Natural killer cell treated with Interleukin-12 subunit alpha and Interleukin-12 subunit beta and Interleukin-15 and Interleukin-18, amount 100 ng/mL, for 72 hours (primary cell): ENCODE measurements around the gene ZNF605. TPM values are rescaled to one million over a fixed set of nuclear protein-coding genes. Genes with fewer than 3 reads are reported as not detected.
"Not testable (repeated sequence)": the region's sequence is repeated elsewhere in the genome, so short reads cannot be mapped to it uniquely, and the experiment has no call there.

ENCODE experiments used
- ATAC-seq, 2 donors: fragments of 150-1000 bp; cut with Tn5 transposase in 1 of 2; sonication (Bioruptor Pico), chemical (Tn5 transposase) in 1 of 2; 2 replicates each; pipeline ENCODE4 v1.10.0; 2021
- DNase-seq: peaks from one replicate; pipeline ENCODE4 v3.0.0; 2022; ENCODE audit warnings: low spot score
- H3K27ac Mint-ChIP-seq, 2 donors: 1 replicate in 1 of 2; 2 replicates in 1 of 2; pipeline ENCODE4 v1.8.0; 2022; ENCODE audit warnings: mixed read lengths in 2 of 2, mild to moderate bottlenecking in 1 of 2, moderate library complexity in 1 of 2
- H3K27me3 Mint-ChIP-seq, 2 donors: 1 replicate in 1 of 2; 2 replicates in 1 of 2; pipeline ENCODE4 v1.8.0; 2022; ENCODE audit warnings: mixed read lengths in 2 of 2
- H3K36me3 Mint-ChIP-seq: one replicate; pipeline ENCODE4 v1.8.0; 2022; ENCODE audit warnings: mixed read lengths
- H3K4me1 Mint-ChIP-seq, 2 donors: 1 replicate in 1 of 2; 2 replicates in 1 of 2; pipeline ENCODE4 v1.8.0; 2022; ENCODE audit warnings: low read depth in 2 of 2, mixed read lengths in 2 of 2, mild to moderate bottlenecking in 1 of 2
- H3K4me3 Mint-ChIP-seq: one replicate; pipeline ENCODE4 v1.8.0; 2022; ENCODE audit warnings: mixed read lengths
- H3K9me3 Mint-ChIP-seq: 2 replicates; pipeline ENCODE4 v1.8.0; 2022; ENCODE audit warnings: mixed read lengths
- total RNA-seq, 2 donors: library from RNA; stranded (reverse); gene quantifications; one replicate each; pipeline ENCODE4 v1.2.3, GENCODE V29; 2022

ZNF605 gene
- total RNA-seq, 2 donors from 2014 or later, result 6.7 to 7.5 TPM

GRCh38 chr12:132908145-132909029, 47.7 kb downstream of the ZNF605 start:
- peak overlapping the region; percentile 71 to 78 for H3K27ac Mint-ChIP-seq
- DNase-seq, result peak; percentile 97
- peak; percentile 95 to 97 for ATAC-seq
- H3K4me1 Mint-ChIP-seq, result no peaks in the 10 kb centered on the region
- peaks cover 7% of the 10 kb centered on the region for H3K9me3 Mint-ChIP-seq
- peaks cover 0 to 4% of the 10 kb centered on the region in 2 donors for H3K27me3 Mint-ChIP-seq
- peak overlapping the region; percentile 83 for H3K4me3 Mint-ChIP-seq
- peaks cover 21% of the 10 kb centered on the region for H3K36me3 Mint-ChIP-seq

DNA sequence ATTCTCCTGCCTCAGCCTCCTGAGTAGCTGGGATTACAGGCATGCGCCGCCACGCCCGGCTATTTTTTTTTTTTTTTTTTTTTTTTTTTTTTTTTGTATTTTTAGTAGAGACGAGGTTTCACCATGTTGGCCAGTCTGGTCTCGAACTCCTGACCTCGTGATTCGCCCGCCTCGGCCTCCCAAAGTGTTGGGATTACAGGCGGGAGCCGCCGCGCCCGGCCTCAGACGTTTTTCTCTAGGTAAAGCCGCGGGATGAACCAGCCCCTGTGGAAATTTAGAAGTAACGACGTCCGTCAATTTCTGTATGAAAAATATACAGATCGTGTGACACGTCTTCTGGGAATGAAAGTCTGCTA, 48.3 kb downstream of the ZNF605 start:
- not testable (repeated sequence) for H3K9me3 Mint-ChIP-seq, H3K27me3 Mint-ChIP-seq, H3K4me1 Mint-ChIP-seq, ATAC-seq, DNase-seq
- Mint-ChIP-seq H3K36me3 (peaks cover 18% of the 10 kb centered on the region), H3K4me3 (peak overlapping the region; percentile 83), H3K27ac (peak overlapping the region; percentile 71 to 78)

DNA sequence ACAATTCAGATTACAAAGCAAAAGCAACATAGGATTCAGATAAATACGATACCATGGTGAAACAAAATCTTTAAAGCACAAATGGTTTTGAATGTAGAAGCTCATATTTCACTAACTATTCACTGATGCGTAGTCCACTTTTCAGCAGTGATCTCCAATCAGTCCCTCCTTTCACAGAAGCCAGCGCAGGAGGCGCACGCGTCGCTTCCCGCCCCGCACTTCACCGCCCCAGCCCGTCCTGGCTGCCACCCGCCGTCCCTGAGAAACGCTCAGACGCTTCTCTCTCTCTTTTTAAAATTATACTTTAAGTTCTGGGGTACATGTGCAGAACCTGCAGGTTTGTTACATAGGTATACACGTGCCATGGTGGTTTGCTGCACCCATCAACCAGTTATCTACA, 48.9 kb downstream of the ZNF605 start:
- H3K4me3 Mint-ChIP-seq, result no peak overlapping the region
- H3K36me3 Mint-ChIP-seq, result peaks cover 14% of the 10 kb centered on the region
- H3K9me3 Mint-ChIP-seq, result peaks cover 7% of the 10 kb centered on the region
- no peak for ATAC-seq
- peaks cover 0 to 6% of the 10 kb centered on the region in 2 donors for H3K27me3 Mint-ChIP-seq
- no peaks in the 10 kb centered on the region for H3K4me1 Mint-ChIP-seq
- H3K27ac Mint-ChIP-seq, result no peak overlapping the region
- no peak for DNase-seq

DNA sequence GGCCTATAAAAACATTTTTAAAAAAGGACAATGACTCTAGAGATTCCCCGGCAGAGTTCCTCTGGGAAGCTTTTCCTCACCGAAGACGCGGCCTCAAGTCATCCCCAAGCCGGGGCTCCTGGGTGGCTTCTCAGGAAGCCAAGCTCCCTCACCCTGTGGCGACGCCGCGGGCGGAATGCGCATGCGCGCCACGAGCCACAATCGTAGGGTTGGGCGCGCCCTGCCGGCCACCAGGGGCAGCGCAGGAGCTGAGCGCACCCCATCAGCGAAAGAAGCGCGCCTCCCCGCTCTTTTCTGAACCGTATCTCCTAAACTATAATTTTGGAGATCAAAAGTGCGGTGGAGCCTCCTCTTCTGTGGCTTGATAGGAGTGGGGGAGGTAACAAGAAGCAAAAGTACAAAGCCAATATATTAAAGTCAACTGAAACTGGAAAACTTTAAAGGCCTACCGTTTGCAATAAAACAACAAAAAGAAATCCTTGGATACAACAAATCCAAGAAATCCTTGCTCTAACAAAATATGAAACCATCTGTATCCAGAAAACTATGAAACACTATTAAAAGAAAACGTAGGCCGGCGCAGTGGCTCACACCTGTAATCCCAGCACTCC, 51.3 kb downstream of the ZNF605 start:
- ATAC-seq (peak; percentile 28 to 55), DNase-seq (peak; percentile 90)
- H3K27ac Mint-ChIP-seq, result peak overlapping the region in 1 of 2 donors; percentile 43
- peaks cover 0 to 6% of the 10 kb centered on the region in 2 donors for H3K27me3 Mint-ChIP-seq
- no peaks in the 10 kb centered on the region for H3K36me3 Mint-ChIP-seq
- no peak overlapping the region for H3K4me3 Mint-ChIP-seq
- no peaks in the 10 kb centered on the region for H3K9me3 Mint-ChIP-seq
- no peaks in the 10 kb centered on the region for H3K4me1 Mint-ChIP-seq

GRCh38 chr12:132899033-132899432, 57.1 kb downstream of the ZNF605 start:
- Mint-ChIP-seq H3K27ac (no peak overlapping the region), H3K9me3 (no peaks in the 10 kb centered on the region)
- no peak for ATAC-seq

DNA sequence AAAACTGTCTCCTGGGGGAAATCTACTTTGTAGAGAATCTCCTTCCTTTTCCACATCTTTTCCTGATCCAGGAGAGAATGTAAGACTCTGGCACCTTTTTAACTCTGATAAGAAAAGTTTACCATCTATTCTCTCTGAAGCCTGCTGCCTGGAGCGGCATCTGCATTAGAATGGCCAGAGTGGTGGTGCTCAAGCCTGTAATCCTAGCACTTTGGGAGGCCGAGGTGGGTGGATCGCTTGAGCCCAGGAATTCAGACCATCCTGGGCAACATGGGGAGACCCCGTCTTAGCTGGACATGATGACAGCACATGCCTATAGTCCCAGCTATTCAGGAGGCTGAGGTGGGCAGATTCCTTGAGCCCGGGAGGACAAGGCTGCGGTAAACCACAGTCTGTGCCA, 67.3 kb downstream of the ZNF605 start:
- H3K27ac Mint-ChIP-seq, result peak overlapping the region; percentile 100
- H3K4me1 Mint-ChIP-seq, result peaks cover 14 to 18% of the 10 kb centered on the region in 2 donors
- ATAC-seq, result no peak

More at GRCh38 chr12:132899033-132899432, 57.1 kb downstream of the ZNF605 start:
- H3K4me1 Mint-ChIP-seq, result peaks cover 0 to 3% of the 10 kb centered on the region in 2 donors
- no peak for DNase-seq
- no peak overlapping the region for H3K4me3 Mint-ChIP-seq
- peaks cover 0 to 3% of the 10 kb centered on the region in 2 donors for H3K27me3 Mint-ChIP-seq
- no peaks in the 10 kb centered on the region for H3K36me3 Mint-ChIP-seq

GRCh38 chr12:132887513-132888351, 68.4 kb downstream of the ZNF605 start, which contains the start of gene CHFR:
Gene CHFR, minus strand, starts transcription at chr12:132887605. Its CDS starts 277 bp downstream, at chr12:132887328.
- Mint-ChIP-seq H3K27ac (peak within 1 kb of the TSS; percentile 100), H3K4me1 (peaks cover 14 to 24% of the 10 kb centered on the region in 2 donors), H3K9me3 (no peaks in the 10 kb centered on the region), H3K36me3 (peaks cover 30% of the 10 kb centered on the region), H3K4me3 (peak within 1 kb of the TSS; percentile 100), H3K27me3 (peaks cover 12 to 14% of the 10 kb centered on the region in 2 donors)
- peak; percentile 98 for DNase-seq
- peak; percentile 100 for ATAC-seq

More for the DNA sequence above, 67.3 kb downstream of the ZNF605 start:
- DNase-seq, result no peak
- Mint-ChIP-seq H3K27me3 (peaks cover 12 to 14% of the 10 kb centered on the region in 2 donors), H3K36me3 (peaks cover 30% of the 10 kb centered on the region), H3K4me3 (peak overlapping the region; percentile 100), H3K9me3 (no peaks in the 10 kb centered on the region)

GRCh38 chr12:132886529-132887477, 69.3 kb downstream of the ZNF605 start:
- Mint-ChIP-seq H3K9me3 (no peaks in the 10 kb centered on the region), H3K4me1 (peaks cover 19 to 31% of the 10 kb centered on the region in 2 donors), H3K4me3 (peak overlapping the region; percentile 100), H3K27ac (peak overlapping the region; percentile 100), H3K36me3 (peaks cover 30% of the 10 kb centered on the region), H3K27me3 (peaks cover 12 to 14% of the 10 kb centered on the region in 2 donors)
- DNase-seq (no peak), ATAC-seq (peak in 1 of 2 donors; percentile 39)

DNA sequence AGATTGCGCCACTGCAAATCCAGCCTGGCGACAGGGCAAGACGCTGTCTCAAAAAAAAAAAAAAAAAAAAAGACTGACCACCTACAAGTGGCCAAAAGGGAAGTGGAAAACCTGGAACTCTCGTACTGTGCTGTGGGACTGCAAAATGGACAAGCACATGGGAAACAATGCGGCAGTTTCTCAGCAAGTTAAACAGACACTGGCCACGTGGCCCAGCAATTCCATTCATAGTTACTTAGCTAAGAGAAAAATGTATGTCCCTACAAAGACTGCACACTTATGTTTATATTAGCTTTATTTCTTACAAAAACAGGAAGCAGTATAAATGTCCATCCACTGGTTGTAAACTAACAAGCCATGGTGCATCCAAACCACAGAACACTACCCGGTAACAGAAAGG, 74.3 kb downstream of the ZNF605 start:
- ATAC-seq (no peak), DNase-seq (no peak)
- no peak overlapping the region for H3K27ac Mint-ChIP-seq
- no peaks in the 10 kb centered on the region for H3K9me3 Mint-ChIP-seq
- H3K27me3 Mint-ChIP-seq, result no peaks in the 10 kb centered on the region
- H3K4me3 Mint-ChIP-seq, result no peak overlapping the region
- H3K4me1 Mint-ChIP-seq, result peaks cover 15 to 28% of the 10 kb centered on the region in 2 donors
- peaks cover 12% of the 10 kb centered on the region for H3K36me3 Mint-ChIP-seq

DNA sequence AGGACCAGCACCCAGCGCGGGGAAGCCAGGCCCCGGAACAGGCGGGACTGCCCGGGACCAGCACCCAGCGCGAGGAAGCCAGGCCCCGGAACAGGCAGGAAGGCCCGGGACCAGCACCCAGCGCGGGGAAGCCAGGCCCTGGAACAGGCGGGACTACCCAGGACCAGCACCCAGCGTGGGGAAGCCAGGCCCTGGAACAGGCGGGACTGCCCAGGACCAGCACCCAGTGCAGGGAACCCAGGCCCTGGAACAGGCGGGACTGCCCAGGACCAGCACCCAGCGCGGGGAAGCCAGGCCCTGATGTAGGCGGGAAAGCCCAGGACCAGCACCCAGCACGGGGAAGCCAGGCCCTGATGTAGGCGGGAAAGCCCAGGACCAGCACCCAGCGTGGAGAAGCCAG, 81.5 kb downstream of the ZNF605 start:
- H3K27ac Mint-ChIP-seq, ATAC-seq, H3K4me1 Mint-ChIP-seq, H3K9me3 Mint-ChIP-seq, H3K4me3 Mint-ChIP-seq, H3K36me3 Mint-ChIP-seq, DNase-seq, H3K27me3 Mint-ChIP-seq: not testable (repeated sequence)

GRCh38 chr12:132874175-132874574, 81.9 kb downstream of the ZNF605 start:
- Mint-ChIP-seq H3K9me3 (no peaks in the 10 kb centered on the region), H3K36me3 (peaks cover 10% of the 10 kb centered on the region), H3K27ac (no peak overlapping the region), H3K4me1 (peaks cover 0 to 6% of the 10 kb centered on the region in 2 donors), H3K4me3 (no peak overlapping the region), H3K27me3 (no peaks in the 10 kb centered on the region)
- DNase-seq (no peak), ATAC-seq (no peak)

GRCh38 chr12:132873724-132874123, 82.4 kb downstream of the ZNF605 start:
- Mint-ChIP-seq H3K4me1 (peaks cover 0 to 6% of the 10 kb centered on the region in 2 donors), H3K27me3 (no peaks in the 10 kb centered on the region), H3K36me3 (peaks cover 10% of the 10 kb centered on the region), H3K9me3 (no peaks in the 10 kb centered on the region), H3K4me3 (no peak overlapping the region), H3K27ac (no peak overlapping the region)
- DNase-seq, result no peak
- ATAC-seq, result no peak
